ENCODE results near the gene CTXN3. TPM values are rescaled to one million over a fixed set of nuclear protein-coding genes. Genes with fewer than 3 reads are reported as not detected.

Gene CTXN3
- total RNA-seq, 4 donors from 2014 or later: 0.13 TPM; not detected in 3

DNA sequence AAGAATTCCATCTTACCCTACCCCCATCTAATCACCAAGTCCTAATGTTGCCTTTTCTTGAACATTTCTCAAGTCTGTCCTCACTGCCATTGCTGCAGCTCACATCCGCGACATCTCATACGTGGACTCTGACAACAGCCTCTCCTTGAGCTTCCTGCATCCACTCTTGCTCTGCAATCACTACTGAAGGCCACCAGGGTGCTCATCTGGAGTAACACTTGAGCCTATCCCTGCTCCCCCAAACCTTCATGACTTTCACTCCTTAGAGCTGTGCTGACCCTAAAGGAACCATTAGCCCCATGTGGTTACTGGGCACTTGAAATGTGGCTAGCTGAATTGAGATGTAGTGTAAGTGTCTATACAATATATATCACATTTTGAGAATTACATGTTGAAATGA lies 46.4 kb upstream of the CTXN3 start:
- intact Hi-C loops (cut with DNase I): no loop called here

DNA sequence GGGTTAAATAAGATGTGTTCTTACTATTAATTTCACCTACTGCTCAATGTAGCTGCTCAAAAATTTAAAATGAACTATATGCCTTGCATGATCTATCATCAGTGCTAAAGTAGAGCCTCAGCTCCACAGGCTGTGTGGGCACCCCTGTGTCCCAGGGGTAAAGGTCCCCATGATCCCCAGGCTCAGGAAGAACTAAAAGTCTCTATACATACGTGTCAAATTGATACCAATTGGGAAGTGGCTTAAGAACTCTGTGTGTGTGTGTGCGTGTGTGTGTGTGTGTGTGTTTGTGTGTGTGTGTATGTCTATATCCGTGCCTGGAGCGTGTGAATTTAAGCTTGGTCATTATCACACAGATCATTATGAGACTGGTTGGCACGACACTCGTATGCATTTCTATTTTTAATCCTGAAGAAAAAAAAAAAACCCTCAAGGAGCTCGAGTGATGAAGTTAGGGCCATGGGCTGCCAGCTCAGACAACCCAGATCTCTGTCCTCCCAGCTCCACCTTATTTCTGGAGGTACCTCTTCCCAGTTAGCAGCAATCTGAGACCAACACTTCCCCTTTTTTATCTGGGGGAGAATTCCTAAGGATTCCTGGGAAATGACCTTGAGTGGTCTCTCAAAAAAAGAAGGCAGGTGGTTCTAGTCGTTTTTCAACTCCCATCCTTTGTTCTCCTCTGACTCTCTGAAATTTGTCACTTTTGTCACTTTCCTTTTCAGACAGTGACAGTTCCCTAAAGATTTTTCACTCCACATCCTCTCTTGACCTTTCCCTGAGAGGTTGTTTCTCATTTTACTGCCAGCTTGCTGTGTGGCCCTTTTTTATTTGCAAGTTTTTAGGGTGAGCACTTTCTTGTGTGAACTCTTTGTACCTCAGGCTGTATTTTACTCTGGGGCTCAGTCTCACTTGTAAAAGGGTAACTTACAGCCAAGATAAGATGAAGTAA lies 45.7 kb upstream of the CTXN3 start:
- Histone ChIP-seq H3K36me3 (no peaks in the 10 kb centered on the region), H3K27ac (no peak overlapping the region), H3K9me3 (no peaks in the 10 kb centered on the region), H3K4me1 (no peaks in the 10 kb centered on the region), H3K4me3 (no peak overlapping the region), H3K27me3 (no peaks in the 10 kb centered on the region)
- 49 to 51% methylated on average over 8 of the region's 8 CpGs for WGBS, 2 donors
- intact Hi-C loops (cut with DNase I): no loop called here
- DNase-seq: no peak
- TF ChIP-seq POLR2A (IDR thresholded peaks at IDR 0.05): no peak

More for the DNA sequence above, 46.4 kb upstream of the CTXN3 start:
- TF ChIP-seq, protein P1, sequence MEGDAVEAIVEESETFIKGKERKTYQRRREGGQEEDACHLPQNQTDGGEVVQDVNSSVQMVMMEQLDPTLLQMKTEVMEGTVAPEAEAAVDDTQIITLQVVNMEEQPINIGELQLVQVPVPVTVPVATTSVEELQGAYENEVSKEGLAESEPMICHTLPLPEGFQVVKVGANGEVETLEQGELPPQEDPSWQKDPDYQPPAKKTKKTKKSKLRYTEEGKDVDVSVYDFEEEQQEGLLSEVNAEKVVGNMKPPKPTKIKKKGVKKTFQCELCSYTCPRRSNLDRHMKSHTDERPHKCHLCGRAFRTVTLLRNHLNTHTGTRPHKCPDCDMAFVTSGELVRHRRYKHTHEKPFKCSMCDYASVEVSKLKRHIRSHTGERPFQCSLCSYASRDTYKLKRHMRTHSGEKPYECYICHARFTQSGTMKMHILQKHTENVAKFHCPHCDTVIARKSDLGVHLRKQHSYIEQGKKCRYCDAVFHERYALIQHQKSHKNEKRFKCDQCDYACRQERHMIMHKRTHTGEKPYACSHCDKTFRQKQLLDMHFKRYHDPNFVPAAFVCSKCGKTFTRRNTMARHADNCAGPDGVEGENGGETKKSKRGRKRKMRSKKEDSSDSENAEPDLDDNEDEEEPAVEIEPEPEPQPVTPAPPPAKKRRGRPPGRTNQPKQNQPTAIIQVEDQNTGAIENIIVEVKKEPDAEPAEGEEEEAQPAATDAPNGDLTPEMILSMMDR (IDR thresholded peaks at IDR 0.05): no peak
- no peak for TF ChIP-seq POLR2A (IDR thresholded peaks at IDR 0.05)
- no peaks in the 10 kb centered on the region for H3K27me3 ChIP-seq
- H3K36me3 ChIP-seq: no peaks in the 10 kb centered on the region
- WGBS, 2 donors: 95 to 100% methylated on average over 3 of the region's 3 CpGs
- H3K27ac ChIP-seq: no peak overlapping the region
- H3K9me3 ChIP-seq: no peaks in the 10 kb centered on the region
- H3K4me3 ChIP-seq: no peak overlapping the region
- no peaks in the 10 kb centered on the region for H3K4me1 ChIP-seq
- no peak for DNase-seq

DNA sequence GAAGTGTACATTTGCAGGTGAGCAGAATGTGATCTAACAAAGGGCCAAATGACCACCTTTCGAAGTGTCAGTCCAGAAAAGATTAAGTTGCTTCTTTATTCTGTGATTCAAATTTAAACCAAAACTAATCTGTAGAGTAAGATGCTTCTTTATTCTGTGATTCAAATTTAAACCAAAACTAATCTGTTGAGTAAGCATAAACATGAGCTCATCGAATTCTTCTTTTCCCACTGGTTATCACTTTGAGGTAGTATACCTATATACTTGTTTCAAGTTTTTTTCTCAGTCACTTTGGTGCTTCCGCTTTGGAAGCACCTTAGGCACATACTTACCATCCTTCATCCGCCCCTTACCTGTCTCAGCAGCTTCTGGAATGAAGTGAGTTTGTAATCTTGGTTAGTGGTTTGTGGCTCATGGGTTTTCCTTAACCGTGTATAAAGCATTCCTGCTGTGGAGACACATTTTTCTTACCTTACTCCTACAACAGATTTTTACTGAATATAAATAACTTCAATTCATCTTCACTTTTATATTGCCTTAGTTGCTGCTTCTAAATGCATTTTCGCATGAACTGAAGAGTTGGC lies 40.7 kb upstream of the CTXN3 start:
- WGBS, 2 donors: 67 to 68% methylated on average over 6 of the region's 6 CpGs
- intact Hi-C loops (cut with DNase I): no loop called here

DNA sequence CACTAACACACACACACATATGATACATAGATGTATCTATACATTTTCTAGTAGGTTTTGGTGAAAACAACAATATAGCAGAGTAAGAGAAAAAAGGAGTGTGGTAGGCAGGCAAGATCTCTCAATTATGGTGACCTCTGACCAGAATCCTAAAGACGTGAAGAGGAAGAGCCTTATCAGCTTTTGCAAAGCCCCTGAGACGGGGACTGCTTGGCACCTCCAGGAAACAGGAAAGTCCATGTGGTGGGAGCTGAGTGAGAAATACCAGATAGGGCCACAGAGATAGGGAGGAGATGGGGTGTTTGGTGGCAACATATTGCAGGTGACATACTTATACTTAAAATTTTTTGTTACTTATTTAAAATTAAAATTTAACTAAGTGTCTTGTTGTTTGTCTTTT lies 39.9 kb upstream of the CTXN3 start:
- DNase-seq: no peak

More for the DNA sequence above, 40.7 kb upstream of the CTXN3 start:
- no peak for DNase-seq
- Histone ChIP-seq H3K4me1 (no peaks in the 10 kb centered on the region), H3K36me3 (no peaks in the 10 kb centered on the region), H3K27ac (no peak overlapping the region), H3K9me3 (no peaks in the 10 kb centered on the region), H3K4me3 (no peak overlapping the region), H3K27me3 (no peaks in the 10 kb centered on the region)
- TF ChIP-seq, protein P1 (IDR thresholded peaks at IDR 0.05): no peak
- TF ChIP-seq POLR2A (IDR thresholded peaks at IDR 0.05): no peak

DNA sequence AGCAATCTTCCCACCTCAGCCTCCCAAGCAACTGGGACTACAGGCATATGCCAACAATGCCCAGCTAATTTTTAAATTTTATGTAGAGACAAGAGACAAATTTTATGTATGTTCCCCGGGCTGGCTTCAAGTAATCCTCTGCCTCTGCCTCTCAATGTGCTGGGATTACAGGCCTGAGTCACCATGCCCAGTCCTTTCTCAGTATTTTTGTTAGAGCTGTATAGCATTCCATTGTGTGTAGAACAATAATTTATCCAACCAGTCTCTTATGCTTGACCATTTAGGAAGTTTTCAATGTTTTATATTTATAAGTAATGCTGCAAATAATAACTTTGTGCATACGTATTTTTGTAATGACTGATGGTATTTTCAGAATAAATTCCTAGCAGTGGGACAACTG lies 38.9 kb upstream of the CTXN3 start:
- TF ChIP-seq POLR2A (IDR thresholded peaks at IDR 0.05): no peak
- TF ChIP-seq, protein P1 (IDR thresholded peaks at IDR 0.05): no peak
- 81 to 85% methylated on average over 2 of the region's 2 CpGs for WGBS, 2 donors
- no peak for DNase-seq
- no peak overlapping the region for H3K27ac ChIP-seq
- H3K4me3 ChIP-seq: no peak overlapping the region
- H3K9me3 ChIP-seq: no peaks in the 10 kb centered on the region
- H3K36me3 ChIP-seq: no peaks in the 10 kb centered on the region
- intact Hi-C loops (cut with DNase I): no loop called here
- H3K4me1 ChIP-seq: no peaks in the 10 kb centered on the region
- no peaks in the 10 kb centered on the region for H3K27me3 ChIP-seq

More for the DNA sequence above, 39.9 kb upstream of the CTXN3 start:
- H3K4me3 ChIP-seq: no peak overlapping the region
- no peak overlapping the region for H3K27ac ChIP-seq
- H3K9me3 ChIP-seq: no peaks in the 10 kb centered on the region
- no peaks in the 10 kb centered on the region for H3K27me3 ChIP-seq
- no peaks in the 10 kb centered on the region for H3K4me1 ChIP-seq
- intact Hi-C loops (cut with DNase I): no loop called here
- TF ChIP-seq POLR2A (IDR thresholded peaks at IDR 0.05): no peak
- TF ChIP-seq, protein P1 (IDR thresholded peaks at IDR 0.05): no peak
- H3K36me3 ChIP-seq: no peaks in the 10 kb centered on the region
- WGBS, 2 donors: 60 to 91% methylated on average over 2 of the region's 2 CpGs
